NCI-H1048 (cell line): ENCODE results near the gene IL1A.
A peak's percentile ranks its signal among the peaks of the same experiment; 100 is the strongest.

ENCODE experiments used
- DNase-seq: peaks from one replicate; lab custom pipeline; 2025; lab: John Stamatoyannopoulos, UW

The IL1A gene

DNA sequence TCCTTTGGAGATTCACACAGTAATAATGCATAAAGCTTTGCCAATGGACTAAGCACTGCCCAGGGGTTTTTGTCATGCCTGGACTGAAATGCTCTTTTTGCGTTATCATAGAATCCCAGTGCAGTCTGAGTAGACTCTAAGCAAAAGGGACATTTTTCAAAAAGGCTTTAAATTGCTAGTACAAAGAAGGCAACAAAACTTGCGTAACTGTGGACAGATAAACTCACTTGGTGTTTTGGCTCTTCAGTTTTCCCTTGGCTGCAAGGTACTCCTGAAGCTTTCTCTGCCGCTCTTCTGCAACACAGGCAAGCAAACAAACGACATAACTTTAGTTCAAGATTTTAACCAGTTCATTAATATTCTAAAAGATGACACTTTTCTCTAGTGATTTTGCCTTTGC is 22.0 kb downstream of the IL1A start:
- no peak for DNase-seq

DNA sequence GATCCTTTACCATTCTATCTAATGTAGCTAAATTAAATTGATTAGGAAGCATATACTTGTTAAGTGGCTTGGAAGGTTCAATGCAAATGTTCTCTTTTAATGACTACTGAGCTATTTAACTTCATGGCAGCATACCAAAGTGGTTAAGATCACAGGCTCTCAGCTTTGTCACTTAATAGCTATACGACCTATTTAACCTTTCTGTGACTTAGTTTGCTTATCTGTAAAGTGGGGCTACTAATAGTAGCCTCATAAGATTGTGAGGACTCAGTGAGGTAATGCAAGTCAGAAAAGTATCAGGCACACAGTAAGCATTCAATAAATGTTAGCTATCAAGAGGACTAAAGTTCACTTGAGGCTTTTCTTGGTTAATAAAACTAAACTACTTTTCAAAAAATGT is 24.1 kb downstream of the IL1A start:
- no peak for DNase-seq

DNA sequence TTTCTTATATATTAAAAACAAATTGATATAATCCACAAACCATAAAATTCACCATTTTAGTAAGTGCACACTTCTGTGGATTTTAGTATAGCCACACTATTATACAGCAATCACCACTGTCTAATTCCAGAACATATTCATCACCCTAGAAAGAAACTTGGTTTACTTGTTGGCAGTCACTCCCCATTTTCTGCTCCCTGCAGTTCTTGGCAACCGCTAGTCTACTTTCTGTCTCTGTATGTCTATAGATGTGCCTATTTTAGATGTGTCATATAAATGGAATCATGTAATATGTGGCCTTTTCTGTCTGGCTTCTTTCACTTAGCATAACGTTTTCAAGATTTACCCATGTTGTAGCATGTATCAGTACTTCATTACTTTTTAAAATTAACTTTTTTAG is 25.6 kb downstream of the IL1A start:
- no peak for DNase-seq

DNA sequence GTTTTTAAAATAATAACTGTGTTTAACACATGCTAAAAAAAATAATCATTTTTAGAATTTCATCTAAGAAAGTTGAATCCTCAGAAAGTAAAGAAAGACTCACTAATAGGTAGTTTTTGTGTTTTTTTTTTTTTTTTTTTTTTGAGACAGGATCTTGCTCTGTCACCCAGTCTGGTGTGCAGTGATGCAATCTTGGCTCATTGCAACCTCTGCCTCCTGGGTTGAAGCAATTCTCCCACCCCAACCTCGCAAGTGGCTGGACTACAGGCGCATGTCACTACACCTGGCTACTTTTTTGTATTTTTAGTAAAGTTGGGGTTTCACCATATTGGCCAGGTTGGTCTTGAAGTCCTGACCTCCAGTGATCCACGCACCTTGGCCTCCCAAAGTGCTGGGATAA is 27.0 kb downstream of the IL1A start:
- DNase-seq: no peak

DNA sequence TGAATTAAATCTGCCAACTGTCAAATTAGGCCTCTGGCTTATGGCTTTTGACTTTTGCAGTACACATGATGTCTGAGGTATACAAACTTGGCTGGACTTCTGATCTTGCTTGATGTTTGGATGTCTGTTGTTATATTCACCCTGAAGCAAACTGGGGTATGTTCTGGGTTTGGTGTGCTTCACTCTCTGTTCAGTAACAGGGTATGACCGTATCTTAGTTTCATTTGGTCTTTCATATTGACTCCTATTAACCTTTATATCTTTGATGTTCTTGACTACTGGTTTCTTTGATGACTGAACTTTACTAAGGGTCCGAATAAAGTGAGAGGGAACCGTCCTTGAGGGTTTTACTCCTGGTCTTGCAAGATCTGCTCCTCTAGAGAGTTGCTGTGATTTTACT is 28.1 kb downstream of the IL1A start:
- no peak for DNase-seq

DNA sequence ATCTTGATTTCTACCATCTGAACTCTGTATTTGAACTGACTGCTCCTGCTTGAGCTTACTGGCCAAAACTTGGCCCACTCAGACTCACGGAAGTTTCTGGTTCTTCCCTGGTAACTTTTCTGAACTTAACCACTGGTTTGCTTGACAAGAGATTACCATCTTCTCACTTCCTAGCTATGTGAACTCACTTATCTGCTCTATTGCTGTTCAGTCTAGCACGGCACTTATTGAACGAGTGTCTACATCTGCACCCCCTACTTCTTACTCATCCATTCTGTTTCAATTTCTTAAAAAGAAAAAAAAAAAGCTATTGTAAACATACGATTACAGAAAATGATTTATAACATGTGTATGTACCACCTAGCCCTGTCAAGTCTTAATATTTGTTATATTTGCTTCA is 28.8 kb downstream of the IL1A start:
- no peak for DNase-seq

DNA sequence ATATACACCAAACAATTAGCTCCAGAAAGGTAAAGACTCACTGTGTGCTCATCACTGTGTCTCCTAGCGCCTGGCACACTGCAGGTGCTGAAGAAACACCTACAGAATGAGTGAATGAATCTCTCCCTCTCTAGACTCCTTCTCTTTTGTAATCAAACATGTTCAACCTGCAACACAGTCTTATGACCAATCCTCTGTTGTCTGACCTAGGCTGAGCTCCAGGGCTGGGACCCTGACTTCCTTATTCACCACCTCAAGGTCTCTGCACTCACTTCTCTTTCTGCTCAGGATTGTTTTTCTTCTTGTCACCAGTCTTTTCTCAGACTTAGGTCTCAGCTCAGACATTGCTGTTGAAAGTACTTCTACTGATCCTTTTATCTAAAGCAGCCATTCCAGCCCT is 29.7 kb downstream of the IL1A start:
- DNase-seq: no peak

DNA sequence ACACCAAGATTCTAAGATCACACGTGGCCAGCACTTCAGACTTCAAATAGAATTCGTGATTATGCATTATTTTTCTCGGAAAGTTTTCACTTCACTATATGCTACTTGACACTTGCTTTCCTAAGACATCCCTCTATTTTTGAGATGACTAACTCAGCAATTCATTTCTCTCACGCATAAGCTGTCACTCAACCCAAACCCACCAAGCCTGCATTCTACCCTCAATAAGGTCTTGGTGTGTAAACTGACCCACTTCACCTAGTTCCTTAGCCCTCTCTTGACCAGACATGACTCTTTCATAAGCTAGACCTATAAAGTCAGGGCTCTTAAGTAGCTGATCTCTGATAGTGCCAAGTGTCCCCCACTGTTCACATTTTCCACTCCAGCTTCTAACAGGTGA is 31.6 kb downstream of the IL1A start:
- DNase-seq: no peak

DNA sequence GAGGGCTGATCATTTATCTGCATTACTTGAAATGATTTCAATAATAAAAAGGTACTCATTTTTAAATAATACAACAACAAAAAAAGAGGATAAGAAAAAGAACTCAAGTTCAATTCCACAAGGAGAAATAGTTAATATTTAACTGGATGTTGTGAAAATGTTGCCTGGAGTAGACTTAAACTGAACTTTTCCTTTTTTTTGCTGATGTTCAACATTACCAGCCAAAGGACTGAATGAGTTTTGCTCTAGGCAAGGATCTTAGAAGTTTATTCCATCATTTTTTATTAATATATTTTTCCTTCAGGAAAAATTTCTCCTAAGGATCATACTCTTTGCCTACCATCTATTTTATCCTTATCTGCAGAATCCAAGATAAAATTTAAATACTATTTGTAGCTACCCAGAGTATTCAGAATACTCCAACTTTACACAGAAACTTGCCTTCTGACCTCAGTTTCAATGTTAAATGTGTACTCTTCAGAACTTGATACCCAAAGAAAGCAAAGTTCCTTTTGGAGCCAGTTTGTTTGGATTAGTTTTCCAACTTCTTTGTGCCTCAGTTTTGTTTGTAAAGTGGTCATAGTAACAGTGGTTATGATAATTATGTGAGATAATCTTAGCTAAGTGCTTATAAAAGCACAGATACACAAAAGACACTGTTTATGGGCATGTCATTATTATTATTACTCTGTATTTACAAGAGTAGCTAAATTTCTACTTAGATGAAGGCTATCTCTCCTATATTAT is 32.7 kb downstream of the IL1A start:
- DNase-seq: no peak

DNA sequence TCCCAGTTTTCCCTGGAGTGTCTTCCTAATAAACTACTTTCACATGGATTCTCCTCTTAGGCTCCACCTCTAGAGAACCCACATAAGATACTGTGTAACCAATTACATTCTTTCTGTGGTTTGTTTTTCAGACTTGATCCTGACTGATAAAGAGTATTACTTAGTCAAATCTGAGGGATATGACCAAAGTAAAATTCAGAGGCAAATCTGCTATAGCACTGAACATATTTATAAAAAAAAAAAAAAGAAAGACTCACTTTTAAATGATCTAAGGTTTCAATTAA is 33.8 kb downstream of the IL1A start:
- no peak for DNase-seq

DNA sequence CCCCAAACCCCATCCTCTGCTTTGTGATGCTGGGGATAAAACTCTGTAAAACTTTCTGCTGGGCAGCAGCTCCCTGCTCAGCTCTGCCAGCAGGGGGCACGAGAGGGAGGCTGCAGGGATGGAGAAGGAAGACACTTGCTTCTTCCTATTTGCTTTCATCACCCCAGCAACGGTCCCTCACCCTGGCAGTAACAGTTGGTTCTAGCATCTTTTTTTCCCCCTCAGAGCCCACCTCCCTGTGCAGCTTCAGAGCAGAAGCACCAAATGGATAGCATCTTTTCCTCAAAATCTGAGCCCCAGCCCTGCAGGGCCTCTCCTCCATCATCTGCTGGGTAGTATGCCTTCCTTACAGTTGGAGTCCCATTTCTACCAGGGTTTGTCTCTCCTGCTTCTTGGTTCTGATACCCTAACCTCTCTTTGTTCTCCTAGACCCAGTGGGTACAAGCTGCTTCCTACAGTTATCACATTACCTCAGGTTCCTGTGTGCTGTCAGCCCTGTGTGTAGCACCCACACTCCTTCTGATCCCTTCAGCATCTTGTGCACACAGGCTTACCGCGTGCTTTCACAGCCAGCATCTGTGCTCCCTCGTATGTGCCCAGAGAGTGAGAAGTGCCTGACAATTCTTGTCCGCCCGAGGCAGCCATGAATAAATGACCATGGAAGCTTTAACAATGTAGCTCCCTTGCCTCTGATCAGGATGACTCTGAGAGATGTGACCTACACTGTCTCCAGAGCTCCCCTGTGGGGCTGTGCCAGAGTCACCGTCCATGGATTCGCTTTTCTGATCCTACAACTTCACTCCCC is 34.3 kb downstream of the IL1A start:
- peak; percentile 28 for DNase-seq

DNA sequence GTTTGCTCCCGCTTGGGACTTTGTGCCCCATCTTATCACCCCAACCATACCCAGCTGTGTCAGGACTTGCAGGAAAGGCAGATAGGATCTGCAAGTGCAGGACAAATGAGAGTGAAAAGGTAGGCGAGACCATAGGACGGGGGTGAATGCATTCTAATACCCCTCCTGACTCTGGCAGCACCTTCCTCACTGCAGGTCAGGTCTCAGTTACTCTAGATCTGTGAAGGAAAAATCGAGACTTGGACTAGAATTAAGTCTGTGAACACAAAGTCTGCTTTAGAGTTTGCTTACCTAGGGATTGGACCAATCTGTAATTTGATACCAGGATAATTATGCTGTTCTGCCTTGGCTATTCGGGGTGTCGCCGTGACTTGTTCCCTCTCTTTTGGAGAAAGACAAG is 43.8 kb downstream of the IL1A start:
- no peak for DNase-seq

DNA sequence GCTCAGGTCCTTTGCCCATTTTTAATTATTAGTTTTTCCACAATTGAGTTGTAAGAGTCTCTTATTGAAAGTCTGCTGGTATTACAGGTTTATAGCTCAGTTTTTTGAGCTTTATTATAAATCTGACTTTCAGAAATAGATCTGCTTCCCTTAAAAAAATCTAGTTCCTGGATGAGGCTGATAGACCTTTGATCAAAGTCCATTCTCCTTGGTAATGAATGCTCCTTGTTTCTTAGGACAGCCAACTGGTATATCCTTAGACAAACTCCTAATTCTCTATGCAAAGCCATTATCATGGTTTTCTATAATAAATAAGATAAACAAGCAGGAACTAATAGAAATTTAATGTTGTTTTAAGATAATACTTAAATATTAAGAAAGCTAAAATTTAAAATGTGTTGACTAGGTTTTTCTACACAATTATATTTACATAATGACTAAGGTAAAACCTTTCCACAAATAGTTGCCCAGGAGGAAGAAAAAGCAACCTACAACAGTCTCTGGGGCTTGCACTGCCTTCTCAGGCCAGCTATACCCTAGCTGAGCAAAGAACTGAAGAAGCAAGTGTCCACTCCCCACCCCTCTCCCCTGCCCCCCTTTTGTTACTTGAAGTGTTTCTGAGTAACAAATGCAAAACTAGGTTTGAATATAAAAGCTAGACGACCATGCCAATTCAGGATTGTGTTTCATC is 46.6 kb downstream of the IL1A start:
- DNase-seq: no peak

DNA sequence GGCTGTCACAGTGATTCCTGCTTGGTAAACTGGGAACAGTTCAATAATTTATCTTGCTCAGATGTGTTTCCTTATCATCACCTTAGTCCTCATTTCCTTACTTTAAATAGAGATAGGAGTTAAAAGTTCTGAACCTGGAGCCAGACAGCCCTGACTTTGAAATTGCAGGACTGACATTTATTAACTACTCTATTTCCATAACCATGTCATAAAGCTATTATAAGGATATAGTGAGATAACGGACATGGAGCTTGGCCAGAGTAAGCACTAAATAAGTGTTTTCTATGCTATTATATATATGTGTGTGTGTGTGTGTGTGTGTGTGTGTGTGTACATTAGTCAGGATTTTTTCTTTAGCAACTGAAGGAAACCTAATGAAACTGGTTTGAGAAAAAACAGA is 50.4 kb downstream of the IL1A start:
- no peak for DNase-seq

DNA sequence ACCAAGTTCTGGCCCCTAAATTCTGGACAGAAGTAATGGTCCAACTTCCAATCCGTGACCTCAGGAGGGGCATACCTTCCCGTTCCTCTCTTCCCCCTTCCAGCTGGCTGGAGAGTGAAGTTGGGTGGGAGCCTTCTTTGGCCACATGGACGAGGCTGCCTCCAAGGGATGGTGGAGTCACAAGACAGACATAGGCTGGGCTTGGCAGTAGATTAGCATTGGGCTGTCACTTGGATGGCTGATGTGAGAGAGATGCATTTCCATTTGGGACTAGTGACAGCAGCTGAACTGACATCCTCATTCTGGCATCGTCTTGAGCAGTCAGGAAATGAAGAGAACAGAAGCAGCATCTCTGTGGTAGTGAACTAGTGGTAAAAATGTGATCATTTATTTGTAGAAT is 50.8 kb downstream of the IL1A start:
- DNase-seq: no peak

DNA sequence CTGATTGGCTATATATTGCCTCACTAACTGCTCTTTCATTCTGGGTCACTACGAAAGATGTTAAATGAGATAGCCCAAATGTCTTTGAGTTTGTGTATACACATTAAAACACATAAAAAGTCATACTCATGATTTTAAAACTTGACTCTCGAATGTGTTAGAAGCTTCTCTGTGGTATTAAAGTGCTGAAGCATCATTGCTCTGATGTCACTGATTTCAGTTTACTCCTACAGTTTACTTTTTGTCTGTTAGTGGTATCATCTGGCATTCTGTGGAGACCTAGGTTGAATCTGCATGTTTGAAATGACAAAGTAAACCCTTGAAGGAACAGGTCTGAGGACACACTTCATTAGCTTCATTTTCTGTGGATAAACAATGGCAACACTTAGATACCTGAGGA is 52.8 kb downstream of the IL1A start:
- DNase-seq: no peak

DNA sequence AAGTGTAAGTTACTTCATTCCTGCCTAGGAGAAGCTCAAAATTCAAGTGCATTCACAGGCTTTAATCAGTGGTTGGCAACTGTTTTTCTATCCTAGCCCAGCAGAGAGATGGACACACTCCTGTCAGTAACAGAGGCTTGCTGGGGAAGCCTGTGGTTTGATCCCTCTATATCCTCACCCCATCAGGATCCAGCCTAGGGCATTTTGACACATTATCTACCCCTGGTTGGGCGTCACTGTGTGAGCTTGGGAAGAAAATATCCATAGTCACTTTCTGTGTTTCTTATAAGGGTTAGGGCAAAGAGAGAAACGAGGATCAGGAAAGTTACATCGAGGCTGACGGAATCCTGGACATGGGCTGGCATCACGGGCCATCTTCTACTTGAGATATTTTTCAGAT is 53.5 kb downstream of the IL1A start:
- DNase-seq: no peak

DNA sequence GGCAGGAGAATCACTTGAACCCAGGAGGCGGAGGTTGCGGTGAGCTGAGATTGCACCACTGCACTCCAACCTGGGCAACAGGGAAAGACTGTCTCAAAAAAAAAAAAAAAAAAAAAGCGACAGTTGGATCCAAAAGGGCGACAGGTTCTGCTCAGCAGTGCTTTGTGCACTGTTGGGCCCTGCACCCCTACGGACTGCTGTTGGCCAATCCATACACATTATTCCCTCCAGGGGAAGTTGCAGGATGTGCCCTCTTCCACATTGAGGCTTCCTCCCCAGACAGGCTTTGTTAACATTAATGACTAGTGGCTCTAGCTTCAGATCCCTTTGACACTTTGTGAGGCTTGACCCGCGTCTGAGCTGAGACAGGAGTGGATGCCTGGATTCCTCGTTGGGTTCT is 54.1 kb downstream of the IL1A start:
- DNase-seq: no peak

DNA sequence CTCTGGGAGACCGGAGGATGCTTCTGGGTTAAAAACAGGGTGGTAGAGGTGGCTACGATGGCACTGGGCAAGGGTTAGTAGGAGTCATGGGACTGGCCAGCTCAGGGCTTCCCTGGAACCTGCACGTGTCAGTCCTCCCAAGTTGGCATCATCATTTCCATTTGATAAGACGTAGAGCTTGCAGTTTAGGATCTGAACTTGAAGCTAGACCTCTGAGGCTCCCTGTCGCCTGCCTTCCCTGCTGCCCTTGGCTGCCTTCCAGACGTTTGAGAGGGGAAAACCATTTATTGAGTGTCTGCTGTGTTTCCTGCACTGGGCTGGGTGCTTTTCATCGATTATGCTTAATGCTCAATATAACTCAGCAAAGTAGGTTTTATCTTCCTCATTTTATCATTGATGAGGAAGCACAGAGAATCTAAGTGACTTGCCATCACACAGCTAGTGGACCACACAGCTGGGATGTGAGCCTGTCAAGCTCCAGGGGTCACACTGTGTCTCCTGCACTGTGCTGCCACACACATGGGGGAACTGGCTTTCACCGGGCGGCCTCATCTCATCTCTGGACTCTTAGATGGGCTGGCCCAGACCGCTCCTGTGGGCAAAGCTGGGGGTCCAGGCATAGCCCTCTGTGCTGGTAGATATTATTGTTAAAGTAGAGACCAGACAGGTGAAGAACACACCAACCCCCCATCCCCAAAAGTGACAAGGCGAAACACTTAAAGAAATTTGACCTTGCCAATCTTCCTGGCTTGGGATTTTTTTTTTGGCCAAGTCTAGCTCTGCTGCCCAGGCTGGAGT is 55.7 kb downstream of the IL1A start:
- DNase-seq: no peak

DNA sequence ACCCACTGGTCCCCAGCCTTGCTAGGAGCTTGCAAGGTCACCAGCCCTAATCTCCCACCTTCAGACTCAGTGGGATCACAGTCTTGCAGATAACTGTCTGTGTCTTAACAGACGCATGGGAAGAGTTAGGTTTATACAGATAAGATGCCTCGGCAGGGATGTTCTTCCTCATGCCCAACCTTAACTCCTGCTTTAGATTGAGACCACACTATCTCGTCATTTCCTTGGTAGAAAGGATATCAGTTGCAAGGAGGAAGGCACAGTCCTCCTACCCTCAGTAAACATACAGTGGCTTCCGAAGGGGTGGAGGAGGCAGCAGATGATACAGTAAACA is 56.3 kb downstream of the IL1A start:
- no peak for DNase-seq

DNA sequence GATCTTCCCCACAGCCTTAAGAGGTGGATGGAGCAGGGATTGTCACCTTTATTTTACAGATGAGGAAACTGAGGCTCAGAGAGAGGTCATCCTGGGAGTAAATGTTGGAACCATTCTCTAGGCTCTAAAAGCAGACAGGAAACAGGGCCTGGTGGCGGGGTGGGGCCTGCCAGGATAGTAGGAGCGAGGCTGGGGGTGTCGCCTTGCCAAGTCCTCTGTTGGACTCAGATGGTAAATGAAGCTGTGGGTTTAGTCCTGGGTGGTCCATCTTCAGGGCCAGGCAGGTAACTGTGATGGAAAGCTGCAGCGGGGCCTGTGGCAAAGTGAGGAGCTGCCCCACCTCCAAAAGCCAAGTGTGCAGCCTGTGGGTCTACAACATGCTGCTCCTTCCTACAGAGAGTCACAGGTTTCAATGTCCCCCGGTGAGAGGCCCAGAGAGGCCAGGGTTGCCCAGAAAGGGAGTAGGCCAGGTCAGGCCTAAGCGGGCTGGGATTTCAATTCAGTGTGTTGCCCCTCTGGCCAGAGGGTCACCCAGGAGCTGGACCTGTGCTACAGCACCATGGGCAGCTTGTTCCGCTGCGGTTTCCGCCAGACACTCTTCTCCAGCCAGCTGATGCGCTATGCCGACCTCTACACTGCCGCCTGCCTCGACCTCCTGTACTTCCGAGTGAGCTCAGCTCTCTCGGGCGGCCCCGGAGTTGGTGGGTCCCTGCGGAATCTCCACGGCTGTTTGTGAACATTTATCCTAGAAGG is 56.8 kb downstream of the IL1A start:
- no peak for DNase-seq
